SU-DHL-6 (cell line): ENCODE results near the gene WDR83.
"Not testable (repeated sequence)": the region's sequence is repeated elsewhere in the genome, so short reads cannot be mapped to it uniquely, and the experiment has no call there.

ENCODE experiments used
- H2AFZ ChIP-seq: fragments of 200-600 bp; sonication (generic); 2 replicates; pipeline ENCODE4 v1.6.1; 2014; ENCODE audit warnings: low read depth, mild to moderate bottlenecking, moderate library complexity, mixed read lengths, antibody characterized with exemption, low read length; ENCODE audit not compliant: severe bottlenecking
- H3F3A ChIP-seq: fragments of 200-600 bp; shearing (Covaris generic); 2 replicates; pipeline ENCODE4 v1.6.0; 2016; ENCODE audit warnings: antibody characterized with exemption, mild to moderate bottlenecking; ENCODE audit not compliant: insufficient read depth
- H3K27ac ChIP-seq: fragments of 200-600 bp; sonication (generic); 2 replicates; pipeline ENCODE4 v1.5.1; 2016; ENCODE audit warnings: low read depth, mild to moderate bottlenecking, low read length, moderate library complexity, mixed read lengths
- H3K27me3 ChIP-seq: fragments of 200-600 bp; sonication (generic), shearing (Covaris generic); 2 replicates; pipeline ENCODE4 v1.6.0; 2014; ENCODE audit warnings: mild to moderate bottlenecking, low read length
- H3K36me3 ChIP-seq: fragments of 200-600 bp; sonication (generic); 2 replicates; pipeline ENCODE4 v1.6.1; 2014; ENCODE audit warnings: mild to moderate bottlenecking, low read length, mixed read lengths
- H3K4me2 ChIP-seq: fragments of 300-600, 200-600 bp; shearing (Covaris generic), sonication (generic); 2 replicates; pipeline ENCODE4 v1.6.0; 2014; ENCODE audit warnings: low read length, low read depth, mild to moderate bottlenecking; ENCODE audit not compliant: poor library complexity, severe bottlenecking
- H3K4me3 ChIP-seq: fragments of 200-600 bp; sonication (generic); 2 replicates; pipeline ENCODE4 v1.5.1; 2014; ENCODE audit warnings: antibody characterized with exemption, low read length, mild to moderate bottlenecking, mixed read lengths; ENCODE audit not compliant: insufficient read depth, poor library complexity, severe bottlenecking
- H3K79me2 ChIP-seq: fragments of 200-600 bp; sonication (generic); 2 replicates; pipeline ENCODE4 v1.6.1; 2014; ENCODE audit warnings: mild to moderate bottlenecking, low read length, moderate library complexity; ENCODE audit not compliant: insufficient read depth
- H3K9ac ChIP-seq: fragments of 200-600 bp; sonication (generic); 2 replicates; pipeline ENCODE4 v1.7.0; 2014; ENCODE audit warnings: mild to moderate bottlenecking, low read length
- H3K9me2 ChIP-seq: fragments of 200-600 bp; sonication (generic); replicated peaks from 2 replicates; pipeline ENCODE4 v1.6.1; 2014; ENCODE audit warnings: low read length; ENCODE audit not compliant: insufficient read depth
- H3K9me3 ChIP-seq: fragments of 200-600 bp; sonication (generic); 2 replicates; pipeline ENCODE4 v1.6.1; 2014; ENCODE audit warnings: low read length, mixed read lengths; ENCODE audit not compliant: insufficient read depth
- H4K20me1 ChIP-seq: fragments of 200-600 bp; sonication (generic); 2 replicates; pipeline ENCODE4 v1.6.1; 2014; ENCODE audit warnings: low read depth, mild to moderate bottlenecking, antibody characterized with exemption, low read length, moderate library complexity, mixed read lengths
- CTCF ChIP-seq: fragments of 200-600 bp; sonication (generic); IDR thresholded peaks from one replicate; pipeline ENCODE4 v1.5.1; 2017; ENCODE audit warnings: antibody characterized with exemption, mild to moderate bottlenecking, low read length, moderate library complexity; ENCODE audit not compliant: insufficient read depth, poor library complexity, severe bottlenecking
- EZH2phosphoT487 ChIP-seq: fragments of 200-600 bp; sonication (generic), shearing (Covaris generic); conservative IDR thresholded peaks from 2 replicates; pipeline ENCODE4 v1.6.1; 2018; ENCODE audit warnings: mild to moderate bottlenecking, antibody characterized with exemption, low read length, moderate library complexity, mixed read lengths

The WDR83 gene

GRCh38 chr19:12695997-12696365 is 29.4 kb downstream of the WDR83 start:
- no peaks in the 10 kb centered on the region for H3K9me2 ChIP-seq
- TF ChIP-seq CTCF (no peak), EZH2phosphoT487 (no peak)
- H3K4me3 ChIP-seq, result peak overlapping the region; percentile 57
- no peak overlapping the region for H3K27ac ChIP-seq
- H3K79me2 ChIP-seq, result no peaks in the 10 kb centered on the region
- H3K9ac ChIP-seq, result peak overlapping the region; percentile 57
- no peaks in the 10 kb centered on the region for H3K9me3 ChIP-seq
- peak overlapping the region; percentile 72 for H3K4me2 ChIP-seq
- H3K36me3 ChIP-seq, result no peaks in the 10 kb centered on the region
- no peaks in the 10 kb centered on the region for H3K27me3 ChIP-seq
- peaks cover 24% of the 10 kb centered on the region for H3F3A ChIP-seq
- H2AFZ ChIP-seq, result peak overlapping the region; percentile 55
- no peaks in the 10 kb centered on the region for H4K20me1 ChIP-seq

GRCh38 chr19:12696366-12697335 is 30.0 kb downstream of the WDR83 start, which contains the start of gene FBXW9:
Gene FBXW9 (minus strand): TSS chr19:12696631. CDS start chr19:12696581, 50 bp downstream.
- peak within 1 kb of the TSS; percentile 57 for H3K9ac ChIP-seq
- peak within 1 kb of the TSS; percentile 57 for H3K4me3 ChIP-seq
- no peaks in the 10 kb centered on the region for H3K36me3 ChIP-seq
- no peaks in the 10 kb centered on the region for H4K20me1 ChIP-seq
- H3K9me2 ChIP-seq, result no peaks in the 10 kb centered on the region
- peak within 1 kb of the TSS; percentile 55 for H2AFZ ChIP-seq
- H3K27me3 ChIP-seq, result no peaks in the 10 kb centered on the region
- H3K79me2 ChIP-seq, result no peaks in the 10 kb centered on the region
- TF ChIP-seq CTCF, result no peak
- no peak for TF ChIP-seq EZH2phosphoT487
- H3K4me2 ChIP-seq, result peak within 1 kb of the TSS; percentile 72
- H3F3A ChIP-seq, result peaks cover 24% of the 10 kb centered on the region
- no peaks in the 10 kb centered on the region for H3K9me3 ChIP-seq
- H3K27ac ChIP-seq, result peak within 1 kb of the TSS; percentile 83

GRCh38 chr19:12697425-12697824 is 30.8 kb downstream of the WDR83 start:
- H3K9ac ChIP-seq, result peak overlapping the region; percentile 57
- not testable (repeated sequence) for H3K27ac ChIP-seq, H3K4me3 ChIP-seq

GRCh38 chr19:12698138-12698537 is 31.5 kb downstream of the WDR83 start:
- Histone ChIP-seq H2AFZ (no peak overlapping the region), H3K9me3 (no peaks in the 10 kb centered on the region), H3K4me2 (no peak overlapping the region), H3K36me3 (no peaks in the 10 kb centered on the region), H4K20me1 (no peaks in the 10 kb centered on the region), H3K27ac (no peak overlapping the region), H3K79me2 (no peaks in the 10 kb centered on the region), H3K4me3 (no peak overlapping the region), H3K9me2 (no peaks in the 10 kb centered on the region), H3K9ac (no peak overlapping the region), H3F3A (peaks cover 24% of the 10 kb centered on the region), H3K27me3 (no peaks in the 10 kb centered on the region)
- TF ChIP-seq CTCF (no peak), EZH2phosphoT487 (no peak)

More at GRCh38 chr19:12697425-12697824, 30.8 kb downstream of the WDR83 start:
- H3K79me2 ChIP-seq, H4K20me1 ChIP-seq, H3K27me3 ChIP-seq, H3K9me2 ChIP-seq, H3K9me3 ChIP-seq, H3K36me3 ChIP-seq, H2AFZ ChIP-seq: not testable (repeated sequence)
- H3K4me2 ChIP-seq, result peak overlapping the region; percentile 72
- H3F3A ChIP-seq, result peaks cover 24% of the 10 kb centered on the region
